Gastrocnemius medialis (tissue), 4 donors: Measurements from ENCODE around the gene MADCAM1.

Source experiments
- CTCF ChIP-seq, 5 experiments: fragments of 450-650 bp in 3 of 5; fragments of 200-600 bp in 2 of 5; sonication (generic) in 2 of 5; IDR thresholded peaks in 4 of 5; conservative IDR thresholded peaks in 1 of 5; 1 replicate in 4 of 5; 2 replicates in 1 of 5; pipeline ENCODE4 v1.5.1; 2016 to 2019; ENCODE audit warnings: antibody characterized with exemption in 5 of 5, mild to moderate bottlenecking in 3 of 5, moderate library complexity in 3 of 5
- POLR2A ChIP-seq, 2 donors: fragments of 450-650 bp; IDR thresholded peaks; one replicate each; pipeline ENCODE4 v1.6.1; 2017; ENCODE audit warnings: antibody characterized with exemption in 2 of 2, mild to moderate bottlenecking in 2 of 2, moderate library complexity in 2 of 2

DNA sequence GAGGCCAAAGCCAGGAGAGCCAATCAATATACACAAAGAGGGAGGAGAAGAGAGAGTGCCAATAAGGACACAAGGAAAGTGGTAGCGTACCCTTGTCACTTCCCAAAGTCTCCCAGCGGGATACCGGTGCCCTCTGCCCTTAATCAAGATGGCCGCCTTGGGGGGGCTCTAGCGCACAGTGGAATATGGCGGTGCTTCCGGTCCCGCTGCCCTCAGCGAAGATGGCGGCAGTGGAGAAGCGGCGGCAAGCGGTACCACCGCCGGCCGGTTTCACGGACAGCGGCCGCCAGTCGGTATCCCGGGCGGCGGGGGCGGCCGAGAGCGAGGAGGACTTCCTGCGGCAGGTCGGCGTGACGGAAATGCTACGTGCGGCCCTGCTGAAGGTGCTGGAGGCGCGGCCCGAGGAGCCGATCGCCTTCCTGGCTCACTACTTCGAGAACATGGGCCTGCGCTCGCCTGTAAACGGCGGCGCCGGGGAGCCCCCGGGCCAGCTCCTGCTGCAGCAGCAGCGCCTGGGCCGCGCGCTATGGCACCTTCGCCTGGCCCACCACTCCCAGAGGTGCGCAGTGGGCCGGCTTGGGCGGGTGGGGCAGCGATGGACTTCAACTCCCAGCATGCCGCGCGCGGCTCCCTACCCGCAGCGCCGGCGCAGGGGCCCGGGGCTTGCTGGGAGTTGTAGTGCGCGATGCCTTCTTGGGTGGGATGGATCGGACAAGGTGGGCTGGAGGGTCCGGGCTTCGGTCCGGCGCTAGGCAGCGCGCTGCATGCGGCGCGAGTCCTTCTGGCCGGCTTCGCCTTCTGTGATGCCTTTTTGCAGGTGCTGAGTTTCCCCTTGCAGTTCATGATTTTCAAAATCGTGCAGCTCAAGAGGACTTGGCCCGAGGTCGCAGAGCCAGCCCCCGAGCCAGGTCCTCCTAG, 11.3 kb downstream of the MADCAM1 start, which contains the start of gene TPGS1:
- peak; percentile 27 to 34 for TF ChIP-seq POLR2A (IDR thresholded peaks at IDR 0.05)
- TF ChIP-seq CTCF (IDR thresholded peaks at IDR 0.05 in 4 of 5, conservative IDR thresholded peaks at IDR 0.05 in 1 of 5), result peak in 1 of 5 experiments; percentile 8
